ACC112 (cell line): Measurements from ENCODE around the gene SLC25A23.
"Not testable (repeated sequence)": the region's sequence is repeated elsewhere in the genome, so short reads cannot be mapped to it uniquely, and the experiment has no call there.

Source experiments
- H2AFZ ChIP-seq: fragments of 200-600 bp; sonication (generic); one replicate; pipeline ENCODE4 v1.6.0; 2017; ENCODE audit warnings: antibody characterized with exemption, low read length; ENCODE audit not compliant: unreplicated experiment
- H3K27ac ChIP-seq: fragments of 200-600 bp; sonication (generic); 2 replicates; pipeline ENCODE4 v1.5.1; 2014; ENCODE audit warnings: low read depth, mild to moderate bottlenecking, antibody characterized with exemption, low read length, moderate library complexity
- H3K27me3 ChIP-seq: fragments of 200-600 bp; sonication (generic); 2 replicates; pipeline ENCODE4 v1.6.1; 2014; ENCODE audit warnings: mild to moderate bottlenecking, antibody characterized with exemption, low read length, moderate library complexity, mixed read lengths; ENCODE audit not compliant: insufficient read depth
- H3K36me3 ChIP-seq: fragments of 200-600 bp; sonication (generic); 2 replicates; pipeline ENCODE4 v1.6.1; 2016; ENCODE audit warnings: mild to moderate bottlenecking, antibody characterized with exemption, low read length, moderate library complexity, mixed read lengths; ENCODE audit not compliant: insufficient read depth
- H3K4me1 ChIP-seq: fragments of 200-600 bp; sonication (generic); one replicate; pipeline ENCODE4 v1.6.1; 2016; ENCODE audit warnings: low read length, mixed read lengths; ENCODE audit not compliant: insufficient read depth, unreplicated experiment, control insufficient read depth
- H3K4me3 ChIP-seq: fragments of 200-600 bp; sonication (generic); 2 replicates; pipeline ENCODE4 v1.5.1; 2014; ENCODE audit warnings: mild to moderate bottlenecking, low read depth, low read length
- H3K79me2 ChIP-seq: fragments of 200-600 bp; sonication (generic); one replicate; pipeline ENCODE4 v1.6.0; 2016; ENCODE audit warnings: low read length; ENCODE audit not compliant: control insufficient read depth, unreplicated experiment, insufficient read depth

SLC25A23 gene

GRCh38 chr19:6459262-6460098 lies at the start of gene SLC25A23:
SLC25A23 (minus strand) TSS chr19:6459792; CDS start chr19:6459628, 164 bp downstream.
- H3K27ac ChIP-seq, result no peak within 1 kb of the TSS
- H3K4me3 ChIP-seq, result peak within 1 kb of the TSS; percentile 82
- H3K27me3 ChIP-seq, result peaks cover 8% of the 10 kb centered on the region
- H3K36me3 ChIP-seq, result no peaks in the 10 kb centered on the region
- peak within 1 kb of the TSS; percentile 38 for H2AFZ ChIP-seq
- no peaks in the 10 kb centered on the region for H3K79me2 ChIP-seq
- no peaks in the 10 kb centered on the region for H3K4me1 ChIP-seq

DNA sequence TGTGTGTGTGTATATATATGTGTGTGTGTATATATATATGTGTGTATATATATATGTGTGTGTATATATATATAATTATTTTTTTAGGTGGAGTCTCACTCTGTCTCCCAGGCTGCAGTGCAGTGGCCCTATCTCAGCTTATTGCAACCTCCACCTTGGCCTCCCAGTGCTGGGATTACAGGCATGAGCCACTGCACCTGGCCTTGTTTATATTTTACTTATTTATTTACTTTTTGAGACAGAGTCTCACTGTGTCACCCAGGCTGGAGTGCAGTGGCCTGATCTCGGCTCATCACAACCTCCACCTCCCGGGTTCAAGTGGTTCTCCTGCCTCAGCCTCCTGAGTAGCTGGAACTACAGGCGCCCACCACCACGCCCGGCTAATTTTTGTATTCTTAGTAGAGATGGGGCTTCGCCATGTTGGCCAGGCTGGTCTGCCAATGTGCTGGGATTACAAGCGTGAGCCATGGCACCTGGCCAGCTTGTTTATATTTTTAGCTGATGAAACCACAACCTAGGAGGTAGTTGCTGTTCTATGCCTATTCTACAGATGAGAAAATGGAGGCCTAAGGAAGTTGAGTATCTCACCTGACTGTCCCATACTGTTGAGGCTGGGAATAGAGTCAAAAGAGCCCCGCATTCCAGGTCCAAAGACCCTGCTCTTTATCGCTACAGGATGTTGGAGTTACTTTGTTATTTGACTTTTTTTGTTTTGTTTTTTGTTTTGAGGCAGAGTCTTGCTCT lies 48.6 kb upstream of the SLC25A23 start:
- H3K4me3 ChIP-seq, H3K27me3 ChIP-seq, H2AFZ ChIP-seq, H3K4me1 ChIP-seq, H3K79me2 ChIP-seq, H3K36me3 ChIP-seq, H3K27ac ChIP-seq: not testable (repeated sequence)

- Histone ChIP-seq H3K79me2 (no peaks in the 10 kb centered on the region), H2AFZ (no peak overlapping the region), H3K27ac (no peak overlapping the region)
Measured at GRCh38 chr19:6503407-6504201, 44.0 kb upstream of the SLC25A23 start.

GRCh38 chr19:6501740-6502648 lies 42.4 kb upstream of the SLC25A23 start, which contains the start of gene TUBB4A:
TUBB4A (minus strand) TSS chr19:6502309; CDS start chr19:6502212, 97 bp downstream.
- Histone ChIP-seq H2AFZ (no peak within 1 kb of the TSS), H3K4me3 (peak within 1 kb of the TSS; percentile 62), H3K27me3 (peaks cover 31% of the 10 kb centered on the region)

More at GRCh38 chr19:6503407-6504201, 44.0 kb upstream of the SLC25A23 start:
- no peak overlapping the region for H3K4me3 ChIP-seq
- H3K36me3 ChIP-seq, result no peaks in the 10 kb centered on the region
- peaks cover 31% of the 10 kb centered on the region for H3K27me3 ChIP-seq
- no peaks in the 10 kb centered on the region for H3K4me1 ChIP-seq

DNA sequence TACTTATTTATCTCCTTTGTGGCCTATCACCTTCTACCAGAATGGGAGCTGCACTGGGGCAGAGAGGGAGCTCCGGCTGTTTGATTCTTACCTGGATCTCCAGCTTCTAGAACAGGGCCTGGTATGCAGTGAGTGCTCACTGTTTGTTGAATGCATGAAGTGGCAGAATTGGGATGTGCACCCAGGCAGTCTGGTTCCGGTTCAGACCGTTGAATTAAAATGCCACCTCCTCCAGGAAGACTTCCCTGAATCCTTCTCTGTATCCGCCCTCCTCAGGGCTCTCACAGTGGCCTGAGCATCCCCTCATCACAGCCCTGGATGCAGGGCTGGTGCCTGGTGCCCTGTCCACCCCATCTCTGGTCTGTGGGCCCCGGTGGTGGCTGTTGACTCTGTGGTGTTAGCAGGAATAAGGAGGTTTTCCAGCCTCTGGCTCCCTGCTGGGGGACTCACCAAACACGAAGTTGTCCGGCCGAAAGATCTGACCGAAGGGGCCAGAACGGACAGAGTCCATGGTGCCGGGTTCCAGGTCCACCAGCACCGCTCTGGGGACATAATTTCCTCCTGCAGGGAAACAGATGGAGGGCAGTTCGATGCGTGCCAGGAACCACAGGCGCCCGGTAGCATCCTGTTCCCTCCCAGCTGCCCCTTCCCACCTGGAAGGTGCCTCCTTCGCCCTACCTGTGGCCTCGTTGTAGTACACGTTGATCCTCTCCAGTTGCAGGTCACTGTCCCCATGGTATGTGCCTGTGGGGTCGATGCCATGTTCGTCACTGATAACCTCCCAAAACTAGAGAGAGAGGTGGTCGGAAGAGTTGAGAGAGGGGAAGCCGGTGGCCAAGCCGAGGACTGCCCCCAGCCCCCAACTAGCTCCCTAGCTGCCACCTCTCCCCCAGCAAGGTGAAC lies 41.5 kb upstream of the SLC25A23 start:
- Histone ChIP-seq H3K4me1 (no peaks in the 10 kb centered on the region), H3K79me2 (no peaks in the 10 kb centered on the region), H3K4me3 (no peak overlapping the region), H2AFZ (no peak overlapping the region), H3K27me3 (peaks cover 31% of the 10 kb centered on the region), H3K27ac (no peak overlapping the region), H3K36me3 (no peaks in the 10 kb centered on the region)

More at GRCh38 chr19:6501740-6502648, 42.4 kb upstream of the SLC25A23 start, which contains the start of gene TUBB4A:
- Histone ChIP-seq H3K4me1 (no peaks in the 10 kb centered on the region), H3K36me3 (no peaks in the 10 kb centered on the region), H3K79me2 (no peaks in the 10 kb centered on the region), H3K27ac (no peak within 1 kb of the TSS)

DNA sequence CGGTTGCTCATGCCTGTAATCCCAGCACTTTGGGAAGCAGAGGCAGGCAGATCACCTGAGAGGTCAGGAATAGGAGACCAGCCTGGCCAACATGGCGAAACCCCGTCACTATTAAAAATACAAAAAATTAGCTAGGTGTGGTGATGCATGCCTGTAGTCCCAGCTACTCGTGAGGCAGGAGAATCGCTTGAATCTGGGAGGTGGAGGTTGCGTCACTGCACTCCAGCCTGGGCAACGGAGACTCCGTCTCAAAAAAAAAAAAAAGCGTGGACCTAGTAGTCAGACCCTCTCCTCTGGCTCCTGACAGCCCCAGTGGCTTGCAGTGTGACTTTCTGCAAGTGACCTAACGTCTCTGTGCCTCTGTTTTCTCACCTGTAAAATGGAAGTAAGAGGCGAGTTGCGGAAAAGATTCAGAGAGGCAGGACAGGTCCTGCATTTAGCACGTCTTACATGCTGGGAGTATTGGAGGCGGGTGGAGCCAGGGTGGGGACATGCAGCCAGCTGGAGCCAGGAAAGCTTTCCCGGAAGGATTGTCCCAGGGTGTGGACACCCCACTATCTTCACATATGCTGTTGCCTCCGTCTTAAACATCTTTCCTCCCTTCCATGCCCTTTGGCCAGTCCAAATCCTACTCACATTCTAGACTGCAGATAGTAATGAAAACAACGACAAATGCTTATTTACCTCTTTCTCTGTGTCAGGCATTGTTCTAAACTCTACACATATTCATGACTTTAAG lies 39.6 kb upstream of the SLC25A23 start:
- Histone ChIP-seq H3K27me3 (peaks cover 31% of the 10 kb centered on the region), H3K36me3 (no peaks in the 10 kb centered on the region), H3K79me2 (no peaks in the 10 kb centered on the region), H3K27ac (no peak overlapping the region), H3K4me1 (no peaks in the 10 kb centered on the region), H2AFZ (no peak overlapping the region), H3K4me3 (no peak overlapping the region)

GRCh38 chr19:6498294-6499036 lies 38.9 kb upstream of the SLC25A23 start:
- Histone ChIP-seq H3K4me3 (no peak overlapping the region), H3K27ac (no peak overlapping the region), H3K4me1 (no peaks in the 10 kb centered on the region), H3K36me3 (no peaks in the 10 kb centered on the region), H2AFZ (no peak overlapping the region), H3K27me3 (peaks cover 31% of the 10 kb centered on the region), H3K79me2 (no peaks in the 10 kb centered on the region)

- no peaks in the 10 kb centered on the region for H3K79me2 ChIP-seq
- H2AFZ ChIP-seq, result no peak overlapping the region
- H3K36me3 ChIP-seq, result no peaks in the 10 kb centered on the region
- no peak overlapping the region for H3K4me3 ChIP-seq
- H3K4me1 ChIP-seq, result no peaks in the 10 kb centered on the region
- no peak overlapping the region for H3K27ac ChIP-seq
- peaks cover 12% of the 10 kb centered on the region for H3K27me3 ChIP-seq
Measured at GRCh38 chr19:6495947-6496346, 36.4 kb upstream of the SLC25A23 start.
